DOHH2 (cell line): ENCODE data around the gene DOCK1.

Experiments
- H3F3A ChIP-seq: fragments of 200-600 bp; sonication (generic), shearing (Covaris generic); 2 replicates; pipeline ENCODE4 v1.6.0; 2016; ENCODE audit warnings: antibody characterized with exemption, mild to moderate bottlenecking; ENCODE audit not compliant: control insufficient read depth, insufficient read depth
- H3K27ac ChIP-seq: fragments of 200-600 bp; sonication (generic); 2 replicates; pipeline ENCODE4 v1.5.1; 2014; ENCODE audit warnings: low read depth, mild to moderate bottlenecking, low read length, moderate library complexity
- H3K27me3 ChIP-seq: fragments of 200-600 bp; sonication (generic); 2 replicates; pipeline ENCODE4 v1.6.1; 2014; ENCODE audit warnings: mild to moderate bottlenecking, low read length, mixed read lengths; ENCODE audit not compliant: control insufficient read depth
- H3K36me3 ChIP-seq: fragments of 200-600 bp; sonication (generic); 2 replicates; pipeline ENCODE4 v1.6.1; 2014; ENCODE audit warnings: mild to moderate bottlenecking, low read length, moderate library complexity, mixed read lengths; ENCODE audit not compliant: control insufficient read depth
- H3K4me1 ChIP-seq: fragments of 200-600 bp; sonication (generic); 2 replicates; pipeline ENCODE4 v1.6.1; 2014; ENCODE audit warnings: mild to moderate bottlenecking, low read length, mixed read lengths; ENCODE audit not compliant: control insufficient read depth
- H3K4me2 ChIP-seq: fragments of 200-600 bp; sonication (generic); 2 replicates; pipeline ENCODE4 v1.6.0; 2014; ENCODE audit warnings: mild to moderate bottlenecking, low read length, moderate library complexity
- H3K4me3 ChIP-seq: fragments of 200-600 bp; sonication (generic); 2 replicates; pipeline ENCODE4 v1.5.1; 2014; ENCODE audit warnings: mild to moderate bottlenecking, low read length, mixed read lengths
- H3K79me2 ChIP-seq: fragments of 200-600 bp; sonication (generic); 2 replicates; pipeline ENCODE4 v1.6.1; 2014; ENCODE audit warnings: mild to moderate bottlenecking, low read length, mixed read lengths; ENCODE audit not compliant: control insufficient read depth
- H3K9me2 ChIP-seq: fragments of 200-600 bp; sonication (generic); replicated peaks from 2 replicates; pipeline ENCODE4 v1.6.1; 2014; ENCODE audit warnings: mild to moderate bottlenecking, low read length, mixed read lengths; ENCODE audit not compliant: control insufficient read depth
- H3K9me3 ChIP-seq: fragments of 200-600 bp; sonication (generic); 2 replicates; pipeline ENCODE4 v1.6.1; 2014; ENCODE audit warnings: antibody characterized with exemption, low read length, mixed read lengths; ENCODE audit not compliant: control insufficient read depth, insufficient read depth
- H4K20me1 ChIP-seq: fragments of 200-600 bp; sonication (generic); 2 replicates; pipeline ENCODE4 v1.6.0; 2014; ENCODE audit warnings: low read depth, mild to moderate bottlenecking, antibody characterized with exemption, low read length, moderate library complexity; ENCODE audit not compliant: control insufficient read depth, insufficient read depth
- CTCF ChIP-seq: fragments of 200-600 bp; sonication (generic); IDR thresholded peaks from one replicate; pipeline ENCODE4 v1.5.1; 2014; ENCODE audit warnings: antibody characterized with exemption, mild to moderate bottlenecking, low read depth, low read length; ENCODE audit not compliant: poor library complexity, severe bottlenecking
- EZH2phosphoT487 ChIP-seq: fragments of 200-600 bp; sonication (generic); IDR thresholded peaks from 2 replicates; pipeline ENCODE4 v1.6.1; 2017; ENCODE audit warnings: borderline replicate concordance, mild to moderate bottlenecking, antibody characterized with exemption, low read length, moderate library complexity, mixed read lengths

Gene DOCK1

GRCh38 chr10:127122831-127123230, 217.6 kb downstream of the DOCK1 start:
- Histone ChIP-seq H3F3A (no peaks in the 10 kb centered on the region), H4K20me1 (no peaks in the 10 kb centered on the region), H3K9me3 (no peaks in the 10 kb centered on the region), H3K27me3 (no peaks in the 10 kb centered on the region), H3K79me2 (no peaks in the 10 kb centered on the region), H3K36me3 (no peaks in the 10 kb centered on the region), H3K27ac (no peak overlapping the region), H3K4me2 (no peak overlapping the region), H3K4me1 (no peaks in the 10 kb centered on the region), H3K4me3 (no peak overlapping the region), H3K9me2 (no peaks in the 10 kb centered on the region)
- TF ChIP-seq CTCF (no peak), EZH2phosphoT487 (no peak)

- no peak for TF ChIP-seq EZH2phosphoT487
- TF ChIP-seq CTCF: no peak
- Histone ChIP-seq H3F3A (no peaks in the 10 kb centered on the region), H4K20me1 (no peaks in the 10 kb centered on the region), H3K27ac (no peak overlapping the region), H3K9me3 (no peaks in the 10 kb centered on the region), H3K79me2 (no peaks in the 10 kb centered on the region), H3K4me1 (no peaks in the 10 kb centered on the region), H3K4me2 (no peak overlapping the region), H3K27me3 (no peaks in the 10 kb centered on the region), H3K4me3 (no peak overlapping the region), H3K9me2 (no peaks in the 10 kb centered on the region), H3K36me3 (no peaks in the 10 kb centered on the region)
These were observed 218.4 kb downstream of the DOCK1 start for GRCh38 chr10:127123626-127124025.

- H3K36me3 ChIP-seq: no peaks in the 10 kb centered on the region
- no peaks in the 10 kb centered on the region; the same call in 1 of the 2 replicates for H3K9me3 ChIP-seq
- no peaks in the 10 kb centered on the region for H3K79me2 ChIP-seq
- no peak overlapping the region for H3K4me3 ChIP-seq
- H3K27me3 ChIP-seq: no peaks in the 10 kb centered on the region
- H4K20me1 ChIP-seq: no peaks in the 10 kb centered on the region
- H3F3A ChIP-seq: no peaks in the 10 kb centered on the region
- H3K4me1 ChIP-seq: no peaks in the 10 kb centered on the region
- H3K27ac ChIP-seq: no peak overlapping the region
- TF ChIP-seq CTCF (no peak), EZH2phosphoT487 (no peak)
- H3K9me2 ChIP-seq: no peaks in the 10 kb centered on the region
- H3K4me2 ChIP-seq: no peak overlapping the region
These were observed 220.1 kb downstream of the DOCK1 start for GRCh38 chr10:127125331-127125730.

- Histone ChIP-seq H4K20me1 (no peaks in the 10 kb centered on the region), H3K79me2 (no peaks in the 10 kb centered on the region), H3K4me1 (no peaks in the 10 kb centered on the region), H3K9me2 (no peaks in the 10 kb centered on the region), H3K27ac (no peak overlapping the region), H3K36me3 (no peaks in the 10 kb centered on the region), H3K27me3 (no peaks in the 10 kb centered on the region), H3K9me3 (peaks cover 3% of the 10 kb centered on the region; the same call in 1 of the 2 replicates), H3K4me3 (no peak overlapping the region), H3F3A (no peaks in the 10 kb centered on the region), H3K4me2 (no peak overlapping the region)
- TF ChIP-seq CTCF (no peak), EZH2phosphoT487 (no peak)
These were observed 222.6 kb downstream of the DOCK1 start for GRCh38 chr10:127127822-127128221.
